Mesendoderm (in vitro differentiated cells): Measurements from ENCODE around the gene PPP3R1.

Experiments used
- DNase-seq: peaks from one replicate; pipeline ENCODE4 v3.0.0; 2013
- H2AK5ac ChIP-seq: 2 replicates; pipeline ENCODE4 v1.6.1; 2013; ENCODE audit warnings: low read length, inconsistent platforms
- H2BK120ac ChIP-seq: 2 replicates; pipeline ENCODE4 v1.6.1; 2013; ENCODE audit warnings: low read depth, mild to moderate bottlenecking, low read length, moderate library complexity, mixed read lengths
- H2BK15ac ChIP-seq: replicated peaks from 2 replicates; pipeline ENCODE4 v1.6.1; 2013; ENCODE audit warnings: low read depth, mild to moderate bottlenecking, moderate library complexity
- H2BK5ac ChIP-seq: 2 replicates; pipeline ENCODE4 v1.6.1; 2013; ENCODE audit warnings: low read length, inconsistent platforms
- H3K18ac ChIP-seq: 2 replicates; pipeline ENCODE4 v1.6.1; 2013; ENCODE audit warnings: mild to moderate bottlenecking, low read length, mixed read lengths
- H3K23ac ChIP-seq: one replicate; pipeline ENCODE4 v1.6.1; 2013; ENCODE audit warnings: low read length
- H3K27ac ChIP-seq: 2 replicates; pipeline ENCODE4 v1.5.1; 2013; ENCODE audit warnings: low read depth, mild to moderate bottlenecking, inconsistent platforms, low read length, moderate library complexity
- H3K27me3 ChIP-seq: 2 replicates; pipeline ENCODE4 v1.6.1; 2013; ENCODE audit warnings: low read length, control low read depth, mild to moderate bottlenecking, inconsistent platforms; ENCODE audit not compliant: insufficient read depth, poor library complexity
- H3K36me3 ChIP-seq: 2 replicates; pipeline ENCODE4 v1.6.1; 2013; ENCODE audit warnings: low read length, inconsistent platforms; ENCODE audit not compliant: control insufficient read depth, insufficient read depth
- H3K4ac ChIP-seq: one replicate; pipeline ENCODE4 v1.6.1; 2013; ENCODE audit warnings: low read depth, mild to moderate bottlenecking, low read length, moderate library complexity
- H3K4me1 ChIP-seq: 2 replicates; pipeline ENCODE4 v1.6.1; 2013; ENCODE audit warnings: low read depth, low read length, inconsistent platforms; ENCODE audit not compliant: control insufficient read depth
- H3K4me2 ChIP-seq: 2 replicates; pipeline ENCODE4 v1.6.1; 2013; ENCODE audit warnings: low read length
- H3K4me3 ChIP-seq: 2 replicates; pipeline ENCODE4 v1.5.1; 2013; ENCODE audit warnings: mild to moderate bottlenecking, low read length
- H3K56ac ChIP-seq: one replicate; pipeline ENCODE4 v1.6.1; 2013; ENCODE audit warnings: low read length
- H3K79me1 ChIP-seq: 2 replicates; pipeline ENCODE4 v1.6.1; 2013; ENCODE audit warnings: low read length, inconsistent platforms
- H3K79me2 ChIP-seq: 2 replicates; pipeline ENCODE4 v1.6.1; 2013; ENCODE audit warnings: mild to moderate bottlenecking, low read length; ENCODE audit not compliant: control insufficient read depth, insufficient read depth
- H3K9ac ChIP-seq: 2 replicates; pipeline ENCODE4 v1.6.1; 2013; ENCODE audit warnings: low read length, inconsistent platforms
- H4K5ac ChIP-seq: one replicate; pipeline ENCODE4 v1.6.1; 2013; ENCODE audit warnings: low read length
- H4K8ac ChIP-seq: one replicate; pipeline ENCODE4 v1.6.1; 2013; ENCODE audit warnings: low read depth, mild to moderate bottlenecking, control low read depth, low read length, moderate library complexity
- WGBS: extraction: QIAGEN DNeasy Blood & Tissue Kit; methylation state at CpG from one replicate; pipeline ENCODE4 v1.1.7; 2013; ENCODE audit warnings: low lambda C conversion rate, missing lambda C conversion rate; ENCODE audit not compliant: insufficient coverage; ENCODE audit errors: extremely low coverage; 5-methylcytosine and 5-hydroxymethylcytosine counted together

Gene PPP3R1

GRCh38 chr2:68226794-68227193 lies 25.5 kb downstream of the PPP3R1 start:
- Histone ChIP-seq H3K9ac (no peak overlapping the region), H3K36me3 (no peaks in the 10 kb centered on the region), H2AK5ac (no peak overlapping the region), H3K23ac (no peak overlapping the region), H3K79me2 (peaks cover 40% of the 10 kb centered on the region), H2BK5ac (no peak overlapping the region), H3K79me1 (peaks cover 3% of the 10 kb centered on the region), H3K4me3 (no peak overlapping the region), H3K4ac (no peak overlapping the region), H3K27ac (no peak overlapping the region), H2BK120ac (no peak overlapping the region), H3K4me2 (no peak overlapping the region), H3K4me1 (no peaks in the 10 kb centered on the region), H3K27me3 (no peaks in the 10 kb centered on the region), H3K18ac (no peak overlapping the region), H4K8ac (no peak overlapping the region), H3K56ac (no peak overlapping the region), H2BK15ac (no peak overlapping the region), H4K5ac (no peak overlapping the region)
- no peak for DNase-seq
- no CpG with 5 or more reads among the region's 2 CpGs for WGBS

GRCh38 chr2:68225119-68225632 lies 27.2 kb downstream of the PPP3R1 start:
- no CpG with 5 or more reads among the region's 2 CpGs for WGBS
- Histone ChIP-seq H3K18ac (no peak overlapping the region), H3K4me2 (no peak overlapping the region), H3K27ac (no peak overlapping the region), H3K9ac (no peak overlapping the region), H3K4me3 (no peak overlapping the region), H3K27me3 (no peaks in the 10 kb centered on the region), H2BK5ac (no peak overlapping the region), H4K8ac (no peak overlapping the region), H3K79me1 (peaks cover 5% of the 10 kb centered on the region), H3K23ac (no peak overlapping the region), H3K36me3 (no peaks in the 10 kb centered on the region), H3K56ac (no peak overlapping the region), H4K5ac (no peak overlapping the region), H2AK5ac (no peak overlapping the region), H3K4ac (no peak overlapping the region), H3K4me1 (no peaks in the 10 kb centered on the region), H3K79me2 (peaks cover 41% of the 10 kb centered on the region), H2BK15ac (no peak overlapping the region), H2BK120ac (no peak overlapping the region)
- DNase-seq, result peak; percentile 88

- no CpG with 5 or more reads among the region's 2 CpGs for WGBS
- Histone ChIP-seq H2BK120ac (no peak overlapping the region), H3K56ac (no peak overlapping the region), H3K4me1 (peaks cover 3% of the 10 kb centered on the region), H2BK5ac (no peak overlapping the region), H2BK15ac (no peak overlapping the region), H2AK5ac (no peak overlapping the region), H4K5ac (no peak overlapping the region), H3K23ac (no peak overlapping the region), H3K27me3 (no peaks in the 10 kb centered on the region), H3K18ac (no peak overlapping the region), H3K79me2 (peaks cover 44% of the 10 kb centered on the region), H3K4me2 (no peak overlapping the region), H3K27ac (no peak overlapping the region), H3K36me3 (no peaks in the 10 kb centered on the region), H3K4me3 (no peak overlapping the region), H3K79me1 (peaks cover 9% of the 10 kb centered on the region), H3K4ac (no peak overlapping the region), H4K8ac (no peak overlapping the region), H3K9ac (no peak overlapping the region)
- DNase-seq, result no peak
Observed at GRCh38 chr2:68223419-68223818, 28.9 kb downstream of the PPP3R1 start.

GRCh38 chr2:68222287-68222686 lies 30.0 kb downstream of the PPP3R1 start:
- no peak overlapping the region for H3K23ac ChIP-seq
- no peak overlapping the region for H3K4ac ChIP-seq
- H3K18ac ChIP-seq, result no peak overlapping the region
- no peak overlapping the region for H4K8ac ChIP-seq
- H2BK120ac ChIP-seq, result no peak overlapping the region
- no peak overlapping the region for H3K4me3 ChIP-seq
- peaks cover 3% of the 10 kb centered on the region for H3K4me1 ChIP-seq
- H2BK5ac ChIP-seq, result no peak overlapping the region
- no peak overlapping the region for H3K9ac ChIP-seq
- no peak overlapping the region for H3K56ac ChIP-seq
- no peak for DNase-seq
- no peaks in the 10 kb centered on the region for H3K36me3 ChIP-seq
- WGBS, result no CpG with 5 or more reads among the region's 1 CpG
- H3K27me3 ChIP-seq, result no peaks in the 10 kb centered on the region
- H3K4me2 ChIP-seq, result no peak overlapping the region
- no peak overlapping the region for H2AK5ac ChIP-seq
- peaks cover 9% of the 10 kb centered on the region for H3K79me1 ChIP-seq
- peaks cover 43% of the 10 kb centered on the region for H3K79me2 ChIP-seq
- no peak overlapping the region for H4K5ac ChIP-seq
- no peak overlapping the region for H3K27ac ChIP-seq
- no peak overlapping the region for H2BK15ac ChIP-seq

- no peak overlapping the region for H2AK5ac ChIP-seq
- H4K8ac ChIP-seq, result no peak overlapping the region
- no peak overlapping the region for H3K4me3 ChIP-seq
- H2BK120ac ChIP-seq, result no peak overlapping the region
- H3K36me3 ChIP-seq, result peaks cover 2% of the 10 kb centered on the region
- no peak for DNase-seq
- WGBS, result no CpG with 5 or more reads among the region's 1 CpG
- no peak overlapping the region for H3K56ac ChIP-seq
- no peak overlapping the region for H3K9ac ChIP-seq
- peaks cover 18% of the 10 kb centered on the region for H3K79me1 ChIP-seq
- no peaks in the 10 kb centered on the region for H3K27me3 ChIP-seq
- H3K4me1 ChIP-seq, result peaks cover 3% of the 10 kb centered on the region
- H3K23ac ChIP-seq, result peak overlapping the region; percentile 19
- H4K5ac ChIP-seq, result no peak overlapping the region
- peaks cover 51% of the 10 kb centered on the region for H3K79me2 ChIP-seq
- H3K27ac ChIP-seq, result no peak overlapping the region
- no peak overlapping the region for H3K4ac ChIP-seq
- H3K18ac ChIP-seq, result no peak overlapping the region
- no peak overlapping the region for H3K4me2 ChIP-seq
- no peak overlapping the region for H2BK15ac ChIP-seq
- no peak overlapping the region for H2BK5ac ChIP-seq
Observed at GRCh38 chr2:68218343-68218901, 33.9 kb downstream of the PPP3R1 start.

- no peak overlapping the region for H2AK5ac ChIP-seq
- no peak overlapping the region for H3K27ac ChIP-seq
- WGBS, result no CpG with 5 or more reads among the region's 3 CpGs
Observed at GRCh38 chr2:68217729-68218128, 34.6 kb downstream of the PPP3R1 start.

More at GRCh38 chr2:68217729-68218128, 34.6 kb downstream of the PPP3R1 start:
- H2BK5ac ChIP-seq, result no peak overlapping the region
- H4K8ac ChIP-seq, result no peak overlapping the region
- H3K9ac ChIP-seq, result no peak overlapping the region
- peaks cover 3% of the 10 kb centered on the region for H3K4me1 ChIP-seq
- no peaks in the 10 kb centered on the region for H3K27me3 ChIP-seq
- peaks cover 21% of the 10 kb centered on the region for H3K79me1 ChIP-seq
- no peak overlapping the region for H3K18ac ChIP-seq
- H3K4ac ChIP-seq, result no peak overlapping the region
- no peak overlapping the region for H2BK15ac ChIP-seq
- no peak overlapping the region for H3K4me3 ChIP-seq
- H4K5ac ChIP-seq, result no peak overlapping the region
- H3K79me2 ChIP-seq, result peaks cover 51% of the 10 kb centered on the region
- H3K36me3 ChIP-seq, result peaks cover 2% of the 10 kb centered on the region
- DNase-seq, result no peak
- no peak overlapping the region for H2BK120ac ChIP-seq
- no peak overlapping the region for H3K23ac ChIP-seq
- H3K4me2 ChIP-seq, result no peak overlapping the region
- no peak overlapping the region for H3K56ac ChIP-seq
